Endothelial cell of umbilical vein (primary cell): ENCODE results near the gene EPHA4.

Experiments
- CTCF ChIP-seq, 2 donors: IDR thresholded peaks; 1 replicate in 1 of 2; 2 replicates in 1 of 2; pipeline ENCODE4 v1.5.1; 2011; ENCODE audit warnings: low read length in 2 of 2, mild to moderate bottlenecking in 2 of 2, moderate library complexity in 2 of 2, control low read depth in 1 of 2, inconsistent platforms in 1 of 2, low read depth in 1 of 2; ENCODE audit not compliant: insufficient read depth in 1 of 2; ENCODE audit errors: extremely low read depth in 1 of 2
- POLR2A ChIP-seq: IDR thresholded peaks from 2 replicates; pipeline ENCODE4 v1.6.1; 2012; ENCODE audit warnings: low read depth, mild to moderate bottlenecking, control low read depth, low read length
- POLR2AphosphoS5 ChIP-seq: IDR thresholded peaks from 2 replicates; pipeline ENCODE4 v1.6.1; 2012; ENCODE audit warnings: low read depth, mild to moderate bottlenecking, control low read depth, low read length, moderate library complexity; ENCODE audit not compliant: insufficient read depth

- no peak for TF ChIP-seq CTCF (IDR thresholded peaks at IDR 0.05; ENCODE audit: extremely low read depth in 1 of 2, insufficient read depth in 1 of 2, low read depth in 1 of 2, low read length in 2 of 2)
- TF ChIP-seq POLR2AphosphoS5 = no peak
- no peak for TF ChIP-seq POLR2A
These were observed 34.3 kb upstream of the EPHA4 start for GRCh38 chr2:221606424-221606823.
